ENCODE results near the gene ME3.

ME3 gene

GRCh38 chr11:86676533-86677154 is 4.2 kb upstream of the ME3 start:
- TF ChIP-seq REST (IDR thresholded peaks at IDR 0.05; ENCODE audit: low read depth) (no peak), TEAD4 (IDR thresholded peaks at IDR 0.05) (peak; percentile 55), FOXM1 (IDR thresholded peaks at IDR 0.05; ENCODE audit: borderline replicate concordance, low read depth) (no peak), EGR1 (IDR thresholded peaks at IDR 0.05) (no peak), EP300 (IDR thresholded peaks at IDR 0.05; ENCODE audit: borderline replicate concordance) (no peak), NFIC (IDR thresholded peaks at IDR 0.05) (peak; percentile 37; the same call in 1 of the 2 replicates), YY1 (IDR thresholded peaks at IDR 0.05; ENCODE audit: low read depth) (0 out of 2 replicates have a peak, but pooled peaks have one; percentile 17), ZBTB7A (IDR thresholded peaks at IDR 0.05; ENCODE audit: low read depth) (no peak), TAF1 (IDR thresholded peaks at IDR 0.05; ENCODE audit: low read depth) (no peak), CREB1 (IDR thresholded peaks at IDR 0.05; ENCODE audit: low read depth) (no peak), RAD21 (IDR thresholded peaks at IDR 0.05; ENCODE audit: low read depth) (peak; percentile 70), USF1 (IDR thresholded peaks at IDR 0.05) (no peak), MAX (IDR thresholded peaks at IDR 0.05) (no peak), TCF12 (IDR thresholded peaks at IDR 0.05; ENCODE audit: low read depth) (no peak), CEBPB (IDR thresholded peaks at IDR 0.05) (no peak)

GRCh38 chr11:86676010-86676409 is 3.6 kb upstream of the ME3 start:
- TF ChIP-seq FOXM1 (IDR thresholded peaks at IDR 0.05; ENCODE audit: borderline replicate concordance, low read depth) (no peak), TEAD4 (IDR thresholded peaks at IDR 0.05) (no peak), EGR1 (IDR thresholded peaks at IDR 0.05) (no peak), TCF12 (IDR thresholded peaks at IDR 0.05; ENCODE audit: low read depth) (no peak), REST (IDR thresholded peaks at IDR 0.05; ENCODE audit: low read depth) (no peak), CEBPB (IDR thresholded peaks at IDR 0.05) (no peak)

GRCh38 chr11:86675017-86675416 is 2.6 kb upstream of the ME3 start:
- no peak for TF ChIP-seq CEBPB (IDR thresholded peaks at IDR 0.05)
- TF ChIP-seq EP300 (IDR thresholded peaks at IDR 0.05; ENCODE audit: borderline replicate concordance): no peak
- TF ChIP-seq TAF1 (IDR thresholded peaks at IDR 0.05; ENCODE audit: low read depth): no peak
- TF ChIP-seq EGR1 (IDR thresholded peaks at IDR 0.05): no peak

GRCh38 chr11:86673872-86674750 is 1.7 kb upstream of the ME3 start:
- TF ChIP-seq REST (IDR thresholded peaks at IDR 0.05; ENCODE audit: low read depth) (no peak), USF1 (IDR thresholded peaks at IDR 0.05) (no peak), TAF1 (IDR thresholded peaks at IDR 0.05; ENCODE audit: low read depth) (no peak), EP300 (IDR thresholded peaks at IDR 0.05; ENCODE audit: borderline replicate concordance) (no peak), CREB1 (IDR thresholded peaks at IDR 0.05; ENCODE audit: low read depth) (no peak), FOXM1 (IDR thresholded peaks at IDR 0.05; ENCODE audit: borderline replicate concordance, low read depth) (no peak), YY1 (IDR thresholded peaks at IDR 0.05; ENCODE audit: low read depth) (no peak)

All from Ishikawa (cell line).